Bone marrow (tissue), 2 donors: ENCODE data around the gene MYO1G.

Source experiments
- DNase-seq, 2 donors: peaks; one replicate each; lab custom pipeline; 2025; lab: John Stamatoyannopoulos, UW

Gene MYO1G

GRCh38 chr7:44966731-44967538, 11.9 kb downstream of the MYO1G start:
- no peak for DNase-seq

GRCh38 chr7:44965937-44966730, 12.7 kb downstream of the MYO1G start:
- DNase-seq: no peak

DNA sequence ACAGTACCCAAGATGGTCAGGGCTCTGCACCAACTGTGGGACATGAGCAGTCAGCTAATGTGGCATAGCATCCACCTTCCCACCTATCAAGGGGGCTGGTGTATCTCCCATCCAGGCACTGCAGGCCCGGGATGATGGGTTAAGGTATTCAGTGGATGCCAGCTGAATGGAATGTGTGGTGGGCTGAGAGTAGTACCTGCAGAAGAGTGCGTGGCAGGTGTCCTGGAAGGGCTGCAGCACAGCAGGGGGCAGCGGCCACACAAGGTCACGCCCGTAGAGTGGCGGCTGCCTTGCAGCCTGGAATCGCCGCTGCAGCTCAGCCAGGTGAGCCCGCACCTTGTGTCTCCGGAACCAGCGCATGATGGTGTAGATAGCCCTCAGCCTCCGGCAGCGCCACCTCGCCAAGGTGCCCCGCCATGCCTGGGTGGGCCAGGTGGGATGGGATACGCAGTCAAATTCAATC, 13.3 kb downstream of the MYO1G start:
- DNase-seq: no peak

GRCh38 chr7:44964831-44965440, 13.9 kb downstream of the MYO1G start:
- DNase-seq: no peak

DNA sequence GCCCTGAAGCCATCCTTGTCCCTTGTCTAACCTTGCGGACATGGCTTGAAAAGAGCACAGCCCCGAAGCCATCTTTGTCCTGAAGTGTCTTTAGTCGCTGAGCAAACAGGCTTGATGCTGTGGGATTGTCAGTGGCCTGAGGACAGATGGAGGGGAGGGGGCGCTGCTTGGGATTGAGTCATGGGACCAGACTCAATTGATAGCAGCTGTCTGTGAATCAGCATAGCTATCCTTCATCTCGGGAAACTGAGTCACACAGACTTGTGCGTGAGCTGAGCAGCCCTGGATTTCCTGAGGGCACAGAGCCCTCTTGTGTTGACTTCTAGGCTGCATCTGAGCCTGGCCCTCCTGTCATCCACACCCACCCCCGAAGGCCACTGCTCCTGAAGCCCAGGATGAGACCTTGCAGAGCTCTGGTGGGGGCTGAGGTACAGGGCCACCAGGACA, 14.4 kb downstream of the MYO1G start:
- DNase-seq: no peak

GRCh38 chr7:44963364-44964290, 15.2 kb downstream of the MYO1G start:
- no peak for DNase-seq

DNA sequence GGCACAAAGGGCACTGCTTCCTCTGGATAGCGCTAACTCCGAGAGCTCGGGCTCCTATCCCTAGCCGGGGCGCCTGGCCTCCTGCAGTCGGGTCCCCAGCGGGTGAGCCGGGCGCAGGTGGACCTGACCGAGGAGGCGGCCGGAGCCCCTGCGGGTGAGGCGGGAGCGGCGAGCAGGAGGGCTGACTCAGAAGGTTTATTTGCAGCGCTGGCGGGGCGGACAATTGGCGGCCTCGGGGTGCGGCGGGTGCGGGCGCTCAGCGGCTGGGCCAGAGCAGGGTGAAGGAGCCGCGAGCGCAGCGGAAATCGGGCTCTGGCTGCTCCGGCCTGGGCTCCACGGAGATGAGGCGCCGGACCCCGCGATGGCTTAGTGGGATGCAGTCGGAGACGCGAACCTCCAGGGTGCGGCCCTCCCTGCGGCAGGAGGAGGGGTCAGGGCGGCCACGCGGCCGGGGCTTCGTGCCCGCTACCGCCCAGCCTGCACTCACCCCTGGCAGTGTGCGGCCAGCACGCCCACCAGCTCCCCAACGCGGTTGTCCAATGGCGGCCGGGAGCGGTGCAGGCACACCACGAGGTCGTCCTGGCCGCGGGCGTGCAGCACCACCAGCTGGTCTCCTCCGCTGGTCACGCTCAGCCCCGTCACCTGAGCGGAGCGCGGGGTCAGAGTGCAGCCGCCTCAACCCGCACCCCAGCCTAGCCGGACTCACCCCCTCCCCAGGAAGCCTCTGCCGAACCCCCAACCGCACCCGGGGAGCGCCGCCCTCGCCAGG, 16.1 kb downstream of the MYO1G start:
- DNase-seq: no peak

- DNase-seq: no peak
Measured at GRCh38 chr7:44961844-44962482, 16.9 kb downstream of the MYO1G start.

GRCh38 chr7:44960011-44960580, 18.7 kb downstream of the MYO1G start:
- DNase-seq: no peak

DNA sequence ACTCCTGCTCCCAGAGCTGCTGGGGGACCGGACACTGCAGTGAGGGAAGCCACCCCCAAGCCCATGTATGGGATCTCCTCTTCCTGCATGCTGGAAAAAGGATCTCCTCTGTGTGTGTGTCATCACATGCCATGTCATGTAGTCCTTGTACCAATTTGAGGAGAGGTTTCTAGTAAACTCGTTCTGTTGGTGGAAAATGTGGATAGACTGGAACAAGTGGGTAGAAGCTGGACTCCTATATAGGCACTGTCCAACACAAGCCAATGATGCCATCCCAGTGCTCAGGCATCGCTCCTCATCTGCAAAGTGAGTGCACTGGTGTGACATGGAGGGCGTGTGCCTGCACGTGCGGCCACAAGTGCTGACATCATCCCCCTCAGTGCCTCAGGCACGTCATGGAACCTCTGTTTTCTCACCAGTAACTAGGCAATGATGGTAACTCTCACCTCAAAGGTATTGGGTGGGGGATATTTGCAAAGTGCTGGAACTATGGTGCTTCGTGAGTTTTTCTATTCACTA, 19.3 kb downstream of the MYO1G start:
- DNase-seq: no peak

DNA sequence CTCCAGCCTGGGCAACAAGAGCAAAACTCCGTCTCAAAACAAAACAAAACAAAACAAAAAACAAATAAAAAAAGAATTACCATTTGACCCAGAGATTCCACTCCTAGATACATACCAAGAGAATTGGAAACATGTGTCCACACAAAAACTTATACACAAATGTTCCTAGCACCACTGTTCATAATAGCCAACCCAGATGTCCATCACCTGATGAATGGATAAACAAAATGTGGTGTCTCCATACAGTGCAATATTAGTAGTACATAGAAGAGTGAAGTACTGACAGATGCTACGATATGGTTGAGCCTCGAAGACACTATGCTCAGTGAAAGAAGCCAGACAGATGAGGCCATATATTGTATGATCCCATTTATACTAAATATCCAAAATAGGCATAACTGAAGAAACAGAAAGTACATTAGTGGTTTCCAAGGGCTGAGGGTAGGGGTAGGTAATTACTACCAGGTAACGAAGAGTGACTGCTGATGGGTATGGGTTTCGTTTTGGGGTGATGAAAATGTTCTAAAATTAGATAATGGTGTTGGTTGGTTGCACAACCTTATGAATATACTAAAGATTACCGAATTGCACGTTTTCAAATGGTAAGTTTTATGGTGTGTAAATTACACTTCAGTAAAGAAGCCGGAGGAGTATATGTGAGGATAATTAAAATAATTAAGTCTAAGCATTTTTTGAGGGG, 20.0 kb downstream of the MYO1G start:
- no peak for DNase-seq

- DNase-seq: no peak
Measured at GRCh38 chr7:44956157-44956766, 22.6 kb downstream of the MYO1G start.

- DNase-seq: no peak
Measured at GRCh38 chr7:44955733-44956132, 23.1 kb downstream of the MYO1G start.

GRCh38 chr7:44953156-44953555, 25.7 kb downstream of the MYO1G start:
- no peak for DNase-seq

- no peak for DNase-seq
Measured at GRCh38 chr7:44949303-44949702, 29.5 kb downstream of the MYO1G start.

DNA sequence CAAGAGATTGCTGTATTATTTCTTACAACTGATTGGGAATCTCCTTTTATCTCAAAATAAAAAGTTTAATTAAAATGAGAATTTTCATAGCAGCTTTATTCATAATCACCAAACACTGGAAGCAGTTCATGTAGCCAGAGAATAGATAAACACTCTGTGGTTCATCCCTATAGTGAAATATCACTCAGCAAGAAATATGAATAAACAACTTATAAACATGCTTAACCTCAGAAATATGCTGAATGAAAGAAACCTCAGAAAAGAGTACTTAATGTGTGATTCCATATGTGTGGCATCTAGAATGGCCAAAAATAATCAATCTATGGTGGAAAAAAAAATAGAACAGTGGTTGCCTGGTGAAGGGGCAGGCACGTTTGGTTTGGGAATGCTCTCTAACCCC, 33.3 kb downstream of the MYO1G start:
- no peak for DNase-seq

DNA sequence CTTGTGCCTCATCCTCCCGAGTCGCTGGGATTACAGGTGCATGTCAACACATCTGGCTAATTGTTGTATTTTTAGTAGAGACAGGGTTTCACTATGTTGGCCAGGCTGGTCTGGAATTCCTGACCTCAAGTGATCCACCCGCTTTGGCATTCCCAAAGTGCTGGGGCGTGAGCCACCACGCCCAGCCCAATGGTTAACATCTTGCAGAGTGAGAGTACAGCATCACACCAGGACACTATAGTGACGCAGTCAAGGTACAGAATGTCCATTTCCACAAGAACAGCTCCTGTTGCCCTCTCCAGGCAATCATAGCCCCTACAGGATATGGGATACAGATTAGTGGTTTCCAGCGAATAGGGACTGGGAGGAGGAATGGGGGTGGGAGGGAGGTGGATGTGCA, 34.0 kb downstream of the MYO1G start:
- no peak for DNase-seq

DNA sequence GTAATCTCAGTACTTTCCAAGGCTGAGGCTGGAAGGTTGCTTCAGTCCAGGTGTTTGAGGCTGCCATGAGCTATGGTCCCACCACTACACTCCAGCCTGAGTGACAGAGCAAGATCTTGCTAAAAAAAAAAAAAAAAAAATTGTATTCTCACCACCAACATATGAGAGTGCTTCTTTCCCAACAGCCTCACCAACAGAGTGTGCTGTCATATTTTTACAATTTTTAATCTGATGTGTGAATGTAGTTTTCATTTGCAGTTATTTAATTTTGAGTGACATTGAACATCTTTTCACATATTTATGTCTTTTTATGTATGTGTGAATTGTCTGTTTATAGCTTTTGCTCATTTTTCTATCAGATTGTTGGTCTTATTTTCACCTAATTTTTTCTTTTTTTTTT, 35.2 kb downstream of the MYO1G start:
- no peak for DNase-seq

DNA sequence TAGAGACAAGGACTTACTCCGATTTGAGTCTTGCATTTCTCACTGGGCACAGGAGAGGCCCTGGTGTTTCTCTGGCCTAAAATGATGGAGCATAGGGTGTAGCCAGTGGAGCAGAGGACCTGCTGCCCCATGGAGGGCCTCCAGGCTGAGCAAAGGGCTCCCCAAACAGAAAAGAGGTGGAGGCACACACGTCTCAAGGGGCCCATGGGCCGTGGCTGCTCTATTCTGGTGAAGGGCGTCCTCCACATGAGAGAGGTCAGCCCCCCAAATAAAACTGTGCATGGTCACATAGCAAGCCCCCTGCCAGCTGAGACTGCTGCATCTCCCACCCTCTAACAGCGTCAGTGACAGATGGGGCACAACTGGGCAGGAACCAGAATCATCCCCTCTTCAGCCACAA, 41.4 kb downstream of the MYO1G start:
- DNase-seq: no peak
